Measurements from ENCODE around the gene SPEF2. TPM values are rescaled to one million over a fixed set of nuclear protein-coding genes. Genes with fewer than 3 reads are reported as not detected.

The SPEF2 gene
- total RNA-seq, 4 donors from 2014 or later = 6.3 to 15.2 (median 8.5) TPM

- TF ChIP-seq CTCF (IDR thresholded peaks at IDR 0.05; ENCODE audit: low read depth) = no peak
Measured at GRCh38 chr5:35803191-35803651, 185.6 kb downstream of the SPEF2 start.

DNA sequence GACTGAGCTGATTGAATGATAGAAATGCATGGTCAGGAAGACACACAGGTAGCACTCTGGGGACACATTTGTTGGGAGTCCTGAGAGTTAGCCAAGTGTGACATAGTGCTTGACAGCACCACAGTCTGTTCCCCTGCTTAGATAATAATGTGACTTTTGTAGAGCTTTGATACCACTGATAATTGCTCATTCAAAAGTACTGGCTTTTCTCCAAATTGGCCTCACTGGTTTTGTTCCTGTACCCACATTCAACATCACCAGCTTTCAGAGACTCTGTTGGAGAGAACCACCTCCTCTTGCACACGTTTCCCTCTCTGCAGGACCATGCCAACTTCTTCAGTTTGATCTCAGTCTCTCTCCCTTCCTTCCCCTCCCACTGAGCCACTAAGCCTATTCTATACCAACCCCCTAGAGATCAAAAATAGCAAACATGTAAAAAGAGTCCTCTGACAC is 186.6 kb downstream of the SPEF2 start:
- no peak for TF ChIP-seq CTCF (IDR thresholded peaks at IDR 0.05; ENCODE audit: low read depth)

GRCh38 chr5:35804841-35805240 is 187.2 kb downstream of the SPEF2 start:
- TF ChIP-seq CTCF (IDR thresholded peaks at IDR 0.05; ENCODE audit: low read depth) = no peak

GRCh38 chr5:35810601-35811000 is 192.9 kb downstream of the SPEF2 start:
- TF ChIP-seq CTCF (IDR thresholded peaks at IDR 0.05; ENCODE audit: low read depth) = no peak

DNA sequence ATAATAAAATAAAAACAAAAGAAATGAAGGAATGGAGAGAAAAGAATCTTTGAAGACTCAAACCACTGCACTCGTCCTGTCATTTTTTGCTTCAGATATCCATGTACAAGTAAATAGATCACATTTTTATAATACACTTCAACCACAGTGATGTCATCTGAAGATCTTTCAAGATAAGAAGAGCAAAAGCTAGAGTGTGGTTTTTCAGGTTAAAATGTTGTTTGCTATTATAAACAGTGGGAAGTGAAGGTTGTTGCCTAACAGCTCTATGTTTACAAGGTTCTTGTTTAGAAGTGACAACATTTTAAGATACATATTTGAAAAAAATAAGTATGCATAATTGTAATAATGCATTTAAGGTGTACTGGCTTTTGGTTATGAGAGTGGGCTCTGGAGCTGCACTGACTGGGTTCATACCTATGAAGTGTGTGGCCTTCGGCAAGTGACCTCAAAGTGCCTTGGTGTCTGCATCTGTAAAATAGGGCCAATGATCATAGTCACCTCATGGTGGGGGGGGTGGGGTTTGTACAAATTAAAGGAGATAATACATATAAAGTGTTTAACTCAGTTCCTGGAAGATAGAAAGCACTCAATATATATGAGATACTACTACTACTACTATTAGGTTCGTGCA is 193.6 kb downstream of the SPEF2 start:
- TF ChIP-seq CTCF (IDR thresholded peaks at IDR 0.05; ENCODE audit: low read depth) = no peak

DNA sequence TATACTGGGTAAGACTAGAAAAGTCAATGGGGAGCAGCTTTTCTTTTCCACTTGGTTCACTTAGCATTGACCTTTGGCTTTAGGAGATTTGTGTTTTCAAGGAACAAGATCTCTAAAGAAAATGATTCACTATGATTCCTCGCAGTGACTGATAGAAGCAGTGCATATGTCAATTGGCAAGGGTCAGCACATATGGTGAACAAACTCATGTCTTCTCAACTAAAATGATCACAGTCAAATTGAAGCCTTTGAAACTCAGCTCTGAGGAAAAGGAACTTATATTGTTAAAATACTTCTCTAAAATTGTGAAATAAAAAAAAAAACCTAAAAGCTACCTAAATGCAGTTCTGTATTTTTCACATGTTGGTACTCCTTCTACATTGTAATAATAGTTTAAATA is 195.9 kb downstream of the SPEF2 start:
- TF ChIP-seq CTCF (IDR thresholded peaks at IDR 0.05; ENCODE audit: low read depth) = no peak

DNA sequence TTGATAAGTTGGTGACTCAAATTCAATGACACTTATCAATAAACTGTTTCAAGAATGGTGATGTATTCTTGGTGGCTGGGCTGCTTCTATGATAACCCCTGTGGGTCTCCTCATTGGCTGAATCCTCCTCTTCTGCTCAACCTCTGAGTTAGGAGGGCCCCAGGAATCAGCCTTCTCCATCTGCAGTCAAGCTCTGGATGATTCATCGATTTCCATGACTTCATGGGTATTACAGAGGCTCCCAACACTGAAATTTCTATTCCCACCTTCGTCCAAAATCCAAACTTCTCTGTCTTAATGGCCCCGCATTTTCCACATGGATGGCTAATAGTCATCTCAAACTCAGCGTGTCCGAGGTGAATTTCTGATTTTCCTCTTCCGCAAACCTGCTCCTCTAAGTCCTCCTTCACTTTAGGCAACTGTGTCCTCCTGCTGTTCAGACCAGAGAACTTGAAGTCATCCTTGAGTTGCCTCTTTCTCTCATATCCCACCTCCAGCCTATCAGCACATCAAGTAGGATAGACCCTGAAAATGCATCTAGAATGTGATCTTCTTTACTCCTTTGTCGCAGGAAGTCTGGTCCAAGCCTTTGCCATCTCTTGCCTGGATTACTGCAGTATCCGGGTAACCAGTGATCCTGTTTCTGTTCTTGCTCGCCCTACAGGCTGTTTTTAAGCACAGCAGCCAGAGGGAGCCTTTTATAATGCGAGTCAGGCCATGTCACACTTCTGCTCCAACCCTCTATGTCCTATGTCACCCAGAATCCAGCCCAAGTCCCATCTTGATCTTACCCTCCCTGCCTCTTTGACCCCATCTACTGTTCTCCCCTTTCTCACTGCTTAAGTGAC is 197.7 kb downstream of the SPEF2 start:
- TF ChIP-seq CTCF (IDR thresholded peaks at IDR 0.05; ENCODE audit: low read depth) = no peak

All from subcutaneous adipose tissue (tissue), 4 donors.